ENCODE results near the gene MTA3. TPM values are rescaled to one million over a fixed set of nuclear protein-coding genes. Genes with fewer than 3 reads are reported as not detected.

MTA3 gene
- total RNA-seq, 4 donors from 2014 or later = 40.0 to 73.2 (median 54.3) TPM

- DNase-seq = no peak
- 95 to 100% methylated on average over 1 to 2 of the region's 2 CpGs for WGBS, 2 donors (ENCODE audit: low coverage in 1 of 2)
- in situ Hi-C loops (cut with MboI; ENCODE audit: low pct_ligation_motif_present in 1 of 4, low pct_unique_long_range_greater_than_20kb in 1 of 4, low sequenced_read_pairs in 3 of 4) (no loop called here), intact Hi-C loops (cut with DNase I; ENCODE audit: low total_unique reads) (no loop called here)
- Histone ChIP-seq H3K27ac (no peak overlapping the region), H3K9me3 (no peaks in the 10 kb centered on the region), H3K4me3 (no peak overlapping the region), H3K36me3 (peaks cover 0 to 8% (median 3%) of the 10 kb centered on the region in 4 donors), H3K27me3 (no peaks in the 10 kb centered on the region), H3K4me1 (peaks cover 0 to 23% (median 13%) of the 10 kb centered on the region in 4 donors)
- TF ChIP-seq POLR2AphosphoS5 (IDR thresholded peaks at IDR 0.05) (no peak), POLR2A (IDR thresholded peaks at IDR 0.05) (no peak), EP300 (IDR thresholded peaks at IDR 0.05; ENCODE audit: low read depth) (no peak)
- TF ChIP-seq, protein P1, sequence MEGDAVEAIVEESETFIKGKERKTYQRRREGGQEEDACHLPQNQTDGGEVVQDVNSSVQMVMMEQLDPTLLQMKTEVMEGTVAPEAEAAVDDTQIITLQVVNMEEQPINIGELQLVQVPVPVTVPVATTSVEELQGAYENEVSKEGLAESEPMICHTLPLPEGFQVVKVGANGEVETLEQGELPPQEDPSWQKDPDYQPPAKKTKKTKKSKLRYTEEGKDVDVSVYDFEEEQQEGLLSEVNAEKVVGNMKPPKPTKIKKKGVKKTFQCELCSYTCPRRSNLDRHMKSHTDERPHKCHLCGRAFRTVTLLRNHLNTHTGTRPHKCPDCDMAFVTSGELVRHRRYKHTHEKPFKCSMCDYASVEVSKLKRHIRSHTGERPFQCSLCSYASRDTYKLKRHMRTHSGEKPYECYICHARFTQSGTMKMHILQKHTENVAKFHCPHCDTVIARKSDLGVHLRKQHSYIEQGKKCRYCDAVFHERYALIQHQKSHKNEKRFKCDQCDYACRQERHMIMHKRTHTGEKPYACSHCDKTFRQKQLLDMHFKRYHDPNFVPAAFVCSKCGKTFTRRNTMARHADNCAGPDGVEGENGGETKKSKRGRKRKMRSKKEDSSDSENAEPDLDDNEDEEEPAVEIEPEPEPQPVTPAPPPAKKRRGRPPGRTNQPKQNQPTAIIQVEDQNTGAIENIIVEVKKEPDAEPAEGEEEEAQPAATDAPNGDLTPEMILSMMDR (IDR thresholded peaks at IDR 0.05) = no peak
Measured at GRCh38 chr2:42645551-42645950, 77.1 kb downstream of the MTA3 start.

GRCh38 chr2:42648796-42649195, 80.4 kb downstream of the MTA3 start:
- Histone ChIP-seq H3K27ac (no peak overlapping the region), H3K36me3 (peaks cover 0 to 8% (median 3%) of the 10 kb centered on the region in 4 donors), H3K27me3 (no peaks in the 10 kb centered on the region), H3K9me3 (no peaks in the 10 kb centered on the region), H3K4me1 (peaks cover 0 to 14% (median 4%) of the 10 kb centered on the region in 4 donors), H3K4me3 (no peak overlapping the region)
- in situ Hi-C loops (cut with MboI; ENCODE audit: low pct_ligation_motif_present in 1 of 4, low pct_unique_long_range_greater_than_20kb in 1 of 4, low sequenced_read_pairs in 3 of 4) = no loop called here
- no peak for DNase-seq
- TF ChIP-seq EP300 (IDR thresholded peaks at IDR 0.05; ENCODE audit: low read depth) (no peak), POLR2A (IDR thresholded peaks at IDR 0.05) (no peak), POLR2AphosphoS5 (IDR thresholded peaks at IDR 0.05) (no peak)
- TF ChIP-seq, protein P1 (IDR thresholded peaks at IDR 0.05) = no peak
- 84 to 94% methylated on average over 4 to 8 of the region's 8 CpGs for WGBS, 2 donors (ENCODE audit: low coverage in 1 of 2)
- intact Hi-C loops (cut with DNase I; ENCODE audit: low total_unique reads) = no loop called here

GRCh38 chr2:42651057-42651456, 82.6 kb downstream of the MTA3 start:
- in situ Hi-C loops (cut with MboI; ENCODE audit: low pct_ligation_motif_present in 1 of 4, low pct_unique_long_range_greater_than_20kb in 1 of 4, low sequenced_read_pairs in 3 of 4) = loop anchor here in 1 of 4 donors (25.0 kb wide), 1 partner anchor 264 kb away; no protein-coding TSS in a partner anchor

DNA sequence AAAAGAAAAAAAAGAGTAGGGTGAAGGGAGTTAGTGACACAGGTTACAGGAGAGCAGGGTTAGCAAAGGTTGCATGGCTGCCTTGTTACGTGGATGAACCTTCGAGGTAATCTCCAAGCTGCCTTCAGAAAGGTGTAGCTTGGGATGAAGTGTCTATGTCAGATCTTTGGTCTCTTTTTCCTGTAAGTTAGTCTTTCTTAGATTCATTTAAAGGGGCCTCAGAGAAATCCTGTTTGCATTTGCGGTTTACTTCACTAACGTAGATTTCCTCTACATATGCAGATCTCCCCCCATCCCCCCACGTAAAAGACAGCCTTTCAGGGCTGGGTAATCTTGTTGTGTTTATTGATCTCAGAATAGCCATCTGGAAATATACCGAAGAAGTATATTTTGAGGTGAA, 83.7 kb downstream of the MTA3 start:
- no peak overlapping the region for H3K4me3 ChIP-seq
- in situ Hi-C loops (cut with MboI; ENCODE audit: low pct_ligation_motif_present in 1 of 4, low pct_unique_long_range_greater_than_20kb in 1 of 4, low sequenced_read_pairs in 3 of 4) = loop anchor here in 1 of 4 donors (25.0 kb wide), 1 partner anchor 265 kb away; no protein-coding TSS in a partner anchor
- no peak for DNase-seq
- intact Hi-C loops (cut with DNase I; ENCODE audit: low total_unique reads) = no loop called here
- WGBS, 2 donors (ENCODE audit: low coverage in 1 of 2) = 89 to 92% methylated on average over 6 of the region's 6 CpGs
- TF ChIP-seq POLR2AphosphoS5 (IDR thresholded peaks at IDR 0.05) = no peak
- TF ChIP-seq EP300 (IDR thresholded peaks at IDR 0.05; ENCODE audit: low read depth) = no peak
- TF ChIP-seq, protein P1 (IDR thresholded peaks at IDR 0.05) = no peak
- TF ChIP-seq POLR2A (IDR thresholded peaks at IDR 0.05) = no peak
- no peak overlapping the region for H3K27ac ChIP-seq
- peaks cover 0 to 7% (median 0%) of the 10 kb centered on the region in 4 donors for H3K4me1 ChIP-seq
- H3K36me3 ChIP-seq = peaks cover 0 to 2% (median 0%) of the 10 kb centered on the region in 4 donors
- no peaks in the 10 kb centered on the region for H3K27me3 ChIP-seq
- H3K9me3 ChIP-seq = no peaks in the 10 kb centered on the region

More at GRCh38 chr2:42651057-42651456, 82.6 kb downstream of the MTA3 start:
- Histone ChIP-seq H3K4me1 (peaks cover 0 to 7% (median 0%) of the 10 kb centered on the region in 4 donors), H3K27ac (no peak overlapping the region), H3K36me3 (peaks cover 0 to 2% (median 0%) of the 10 kb centered on the region in 4 donors), H3K27me3 (no peaks in the 10 kb centered on the region), H3K9me3 (no peaks in the 10 kb centered on the region), H3K4me3 (no peak overlapping the region)
- WGBS, 2 donors (ENCODE audit: low coverage in 1 of 2) = 85 to 89% methylated on average over 1 of the region's 1 CpG
- no peak for TF ChIP-seq EP300 (IDR thresholded peaks at IDR 0.05; ENCODE audit: low read depth)
- no peak for TF ChIP-seq POLR2AphosphoS5 (IDR thresholded peaks at IDR 0.05)
- TF ChIP-seq POLR2A (IDR thresholded peaks at IDR 0.05) = no peak
- TF ChIP-seq, protein P1 (IDR thresholded peaks at IDR 0.05) = no peak
- intact Hi-C loops (cut with DNase I; ENCODE audit: low total_unique reads) = no loop called here
- DNase-seq = no peak

Data from transverse colon (tissue), 4 donors.